CD14-positive monocyte (primary cell): ENCODE data around the gene HSBP1. TPM values are rescaled to one million over a fixed set of nuclear protein-coding genes. Genes with fewer than 3 reads are reported as not detected.

Experiments
- DNase-seq, 3 donors: peaks; one replicate each; pipeline ENCODE4 v3.0.0-alpha.2; 2011 to 2022
- H2AFZ ChIP-seq: 2 replicates; pipeline ENCODE4 v1.6.0; 2012; ENCODE audit warnings: mild to moderate bottlenecking, low read depth, low read length, inconsistent platforms; ENCODE audit not compliant: insufficient read depth, poor library complexity, severe bottlenecking
- H3K27ac ChIP-seq, 2 donors: 1 replicate in 1 of 2; 2 replicates in 1 of 2; pipeline ENCODE4 v1.5.1; 2012 to 2013; ENCODE audit warnings: low read length in 2 of 2, control low read depth in 1 of 2, inconsistent platforms in 1 of 2, low read depth in 1 of 2, mild to moderate bottlenecking in 1 of 2
- H3K27me3 ChIP-seq, 2 donors: one replicate each; pipeline versions ENCODE4 v1.6.0 to v1.6.1; 2011 to 2013; ENCODE audit warnings: low read length in 2 of 2; ENCODE audit not compliant: control insufficient read depth in 2 of 2, insufficient read depth in 2 of 2
- H3K36me3 ChIP-seq, 2 donors: replicated peaks in 1 of 2; 1 replicate in 1 of 2; 2 replicates in 1 of 2; pipeline versions ENCODE4 v1.5.1 to v1.6.1; 2012 to 2013; ENCODE audit warnings: low read length in 2 of 2, control low read depth in 1 of 2, inconsistent platforms in 1 of 2, mild to moderate bottlenecking in 1 of 2; ENCODE audit not compliant: insufficient read depth in 2 of 2, control insufficient read depth in 1 of 2
- H3K4me1 ChIP-seq, 2 donors: 1 replicate in 1 of 2; 2 replicates in 1 of 2; pipeline versions ENCODE4 v1.5.1 to v1.6.1; 2012 to 2013; ENCODE audit warnings: low read length in 2 of 2, control low read depth in 1 of 2, inconsistent platforms in 1 of 2, mild to moderate bottlenecking in 1 of 2, moderate library complexity in 1 of 2; ENCODE audit not compliant: insufficient read depth in 2 of 2, control insufficient read depth in 1 of 2
- H3K4me2 ChIP-seq: replicated peaks from 2 replicates; pipeline ENCODE3; 2012; ENCODE audit warnings: low read length, moderate library complexity, mild to moderate bottlenecking; ENCODE audit not compliant: poor library complexity, severe bottlenecking; ENCODE audit errors: extremely low read depth
- H3K4me3 ChIP-seq, 3 experiments: fragments of 200-600 bp in 1 of 3; sonication (generic) in 1 of 3; replicated peaks in 1 of 3; 1 replicate in 2 of 3; 2 replicates in 1 of 3; pipeline ENCODE4 v1.5.1; 2011 to 2013; ENCODE audit warnings: low read length in 3 of 3, mild to moderate bottlenecking in 3 of 3, control low read depth in 2 of 3, low read depth in 2 of 3, inconsistent platforms in 1 of 3, moderate library complexity in 1 of 3
- H3K79me2 ChIP-seq: 2 replicates; pipeline ENCODE4 v1.6.0; 2012; ENCODE audit warnings: mild to moderate bottlenecking, control low read depth, inconsistent platforms, low read length, moderate library complexity; ENCODE audit not compliant: insufficient read depth
- H3K9ac ChIP-seq: 2 replicates; pipeline ENCODE4 v1.6.0; 2017; ENCODE audit warnings: low read length, mild to moderate bottlenecking; ENCODE audit not compliant: insufficient read depth, poor library complexity, severe bottlenecking
- H3K9me3 ChIP-seq, 2 donors: replicated peaks in 1 of 2; 1 replicate in 1 of 2; 2 replicates in 1 of 2; pipeline versions ENCODE4 v1.5.1 to v1.6.1; 2012 to 2013; ENCODE audit warnings: low read length in 2 of 2, control low read depth in 1 of 2; ENCODE audit not compliant: control insufficient read depth in 1 of 2, insufficient read depth in 1 of 2
- H4K20me1 ChIP-seq: 2 replicates; pipeline ENCODE4 v1.6.0; 2012; ENCODE audit warnings: mild to moderate bottlenecking, low read length, control low read depth, moderate library complexity; ENCODE audit not compliant: insufficient read depth
- H3K27ac Mint-ChIP-seq, 7 donors: one replicate each; pipeline ENCODE4 v1.8.0; 2020; ENCODE audit warnings: mild to moderate bottlenecking in 7 of 7, mixed read lengths in 7 of 7, moderate library complexity in 6 of 7, inconsistent platforms in 2 of 7
- H3K27me3 Mint-ChIP-seq, 3 donors: one replicate each; pipeline ENCODE4 v1.8.0; 2021 to 2022; ENCODE audit warnings: low read depth in 3 of 3, mild to moderate bottlenecking in 3 of 3, mixed read lengths in 3 of 3, moderate library complexity in 3 of 3, inconsistent platforms in 1 of 3
- H3K36me3 Mint-ChIP-seq, 2 donors: one replicate each; pipeline ENCODE4 v1.8.0; 2020; ENCODE audit warnings: mixed read lengths in 2 of 2, inconsistent platforms in 1 of 2, mild to moderate bottlenecking in 1 of 2
- H3K4me1 Mint-ChIP-seq: one replicate; pipeline ENCODE4 v1.8.0; 2020; ENCODE audit warnings: mild to moderate bottlenecking, mixed read lengths
- H3K4me3 Mint-ChIP-seq, 2 donors: one replicate each; pipeline ENCODE4 v1.8.0; 2020; ENCODE audit warnings: mild to moderate bottlenecking in 2 of 2, mixed read lengths in 2 of 2, moderate library complexity in 1 of 2
- H3K9me3 Mint-ChIP-seq, 7 donors: one replicate each; pipeline ENCODE4 v1.8.0; 2020 to 2022; ENCODE audit warnings: mixed read lengths in 7 of 7, mild to moderate bottlenecking in 6 of 7, moderate library complexity in 6 of 7, inconsistent platforms in 2 of 7
- WGBS: methylation state at CpG from one replicate; pipeline ENCODE4 v1.1.5; 2013; ENCODE audit warnings: missing lambda C conversion rate; ENCODE audit not compliant: insufficient coverage; 5-methylcytosine and 5-hydroxymethylcytosine counted together
- intact Hi-C, 2 donors: fragments of 100-400 bp; cut with micrococcal nuclease; formaldehyde crosslinking; loops; one replicate each; pipeline versions ENCODE4 v1.15.0 to v1.15.1; 2023
- polyA plus RNA-seq, 3 donors: library from polyadenylated mRNA; depleted of rRNA in 1 of 3; unstranded in 2 of 3; stranded (reverse) in 1 of 3; fragments of 300-500 nt in 2 of 3; fragments of >200 nt in 1 of 3; fragmentation: Illumina TruSeq in 2 of 3; gene quantifications; 1 replicate in 2 of 3; 2 replicates in 1 of 3; pipeline ENCODE4 v1.2.3, GENCODE V29; 2012 to 2021
- TF ChIP-seq, protein P1 (sequence below): fragments of 200-600 bp; IDR thresholded peaks from one replicate; pipeline ENCODE4 v1.8.0; 2022; ENCODE audit warnings: antibody characterized with exemption, mild to moderate bottlenecking

The HSBP1 gene
- polyA plus RNA-seq, 3 donors, result 16.9 to 194 (median 178) TPM

DNA sequence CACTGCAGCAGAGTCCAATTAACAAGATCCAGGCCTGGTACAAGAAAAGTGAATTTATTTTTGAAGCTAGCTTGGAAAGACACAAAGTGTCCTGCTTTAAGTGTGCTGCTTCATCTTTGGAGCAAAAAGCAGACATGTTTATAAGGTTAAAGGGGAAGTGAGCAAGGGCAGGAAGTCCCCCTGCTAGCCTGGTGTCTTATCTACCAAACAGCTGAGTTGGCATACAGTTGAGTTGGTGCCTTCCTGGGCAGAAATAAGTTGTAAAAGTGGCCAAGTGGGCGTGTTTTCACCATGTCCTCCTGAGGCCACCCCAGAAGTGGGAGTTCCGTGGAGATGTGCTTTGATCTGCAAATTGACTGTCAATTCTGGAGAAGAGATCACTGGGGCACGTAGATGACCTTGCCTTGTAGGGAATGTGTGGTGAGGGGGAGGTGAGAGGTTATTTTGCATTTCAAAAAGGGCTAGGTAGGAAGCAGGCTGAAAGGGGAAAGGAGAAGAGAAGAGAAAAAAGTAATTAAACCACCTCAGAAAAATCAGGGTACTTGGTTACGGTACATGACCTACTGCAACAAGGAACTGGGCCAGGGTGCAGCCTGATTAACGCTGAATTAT is 38.3 kb upstream of the HSBP1 start:
- no peaks in the 10 kb centered on the region for H3K36me3 Mint-ChIP-seq
- Histone ChIP-seq H2AFZ (peak overlapping the region; percentile 4), H4K20me1 (no peaks in the 10 kb centered on the region), H3K4me3 (no peak overlapping the region), H3K36me3 (no peaks in the 10 kb centered on the region), H3K27me3 (no peaks in the 10 kb centered on the region), H3K27ac (no peak overlapping the region), H3K4me1 (peaks cover 0 to 12% of the 10 kb centered on the region in 2 donors), H3K4me2 (no peak overlapping the region), H3K9ac (no peak overlapping the region), H3K79me2 (no peaks in the 10 kb centered on the region), H3K9me3 (no peaks in the 10 kb centered on the region)
- peak in 2 of 3 donors; percentile 24 to 70 for DNase-seq
- TF ChIP-seq, protein P1, sequence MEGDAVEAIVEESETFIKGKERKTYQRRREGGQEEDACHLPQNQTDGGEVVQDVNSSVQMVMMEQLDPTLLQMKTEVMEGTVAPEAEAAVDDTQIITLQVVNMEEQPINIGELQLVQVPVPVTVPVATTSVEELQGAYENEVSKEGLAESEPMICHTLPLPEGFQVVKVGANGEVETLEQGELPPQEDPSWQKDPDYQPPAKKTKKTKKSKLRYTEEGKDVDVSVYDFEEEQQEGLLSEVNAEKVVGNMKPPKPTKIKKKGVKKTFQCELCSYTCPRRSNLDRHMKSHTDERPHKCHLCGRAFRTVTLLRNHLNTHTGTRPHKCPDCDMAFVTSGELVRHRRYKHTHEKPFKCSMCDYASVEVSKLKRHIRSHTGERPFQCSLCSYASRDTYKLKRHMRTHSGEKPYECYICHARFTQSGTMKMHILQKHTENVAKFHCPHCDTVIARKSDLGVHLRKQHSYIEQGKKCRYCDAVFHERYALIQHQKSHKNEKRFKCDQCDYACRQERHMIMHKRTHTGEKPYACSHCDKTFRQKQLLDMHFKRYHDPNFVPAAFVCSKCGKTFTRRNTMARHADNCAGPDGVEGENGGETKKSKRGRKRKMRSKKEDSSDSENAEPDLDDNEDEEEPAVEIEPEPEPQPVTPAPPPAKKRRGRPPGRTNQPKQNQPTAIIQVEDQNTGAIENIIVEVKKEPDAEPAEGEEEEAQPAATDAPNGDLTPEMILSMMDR, result no peak
- peaks cover 0 to 5% (median 4%) of the 10 kb centered on the region in 7 donors for H3K9me3 Mint-ChIP-seq
- H3K27ac Mint-ChIP-seq, result peak overlapping the region in 5 of 7 donors; percentile 26 to 82 (median 64)
- H3K4me3 Mint-ChIP-seq, result peak overlapping the region in 1 of 2 donors; percentile 71
- H3K4me1 Mint-ChIP-seq, result peaks cover 20% of the 10 kb centered on the region
- 58% methylated on average over 4 of the region's 5 CpGs for WGBS
- peaks cover 0 to 6% (median 3%) of the 10 kb centered on the region in 3 donors for H3K27me3 Mint-ChIP-seq
- intact Hi-C loops, result no loop called here

GRCh38 chr16:83771306-83771942 is 36.4 kb upstream of the HSBP1 start:
- H3K27ac ChIP-seq, result no peak overlapping the region
- H3K4me1 ChIP-seq, result peaks cover 0 to 12% of the 10 kb centered on the region in 2 donors
- TF ChIP-seq, protein P1, result no peak
- H3K9me3 Mint-ChIP-seq, result peaks cover 0 to 5% (median 4%) of the 10 kb centered on the region in 7 donors
- no peak overlapping the region for H3K9ac ChIP-seq
- 74% methylated on average over 4 of the region's 5 CpGs for WGBS
- H3K36me3 Mint-ChIP-seq, result no peaks in the 10 kb centered on the region
- H3K4me3 ChIP-seq, result no peak overlapping the region
- peaks cover 0 to 3% of the 10 kb centered on the region in 2 donors for H3K27me3 ChIP-seq
- H2AFZ ChIP-seq, result no peak overlapping the region
- H3K4me3 Mint-ChIP-seq, result no peak overlapping the region
- H4K20me1 ChIP-seq, result no peaks in the 10 kb centered on the region
- no peak overlapping the region for H3K27ac Mint-ChIP-seq
- no peaks in the 10 kb centered on the region for H3K9me3 ChIP-seq
- H3K4me1 Mint-ChIP-seq, result peaks cover 21% of the 10 kb centered on the region
- no peaks in the 10 kb centered on the region for H3K79me2 ChIP-seq
- DNase-seq, result no peak
- H3K36me3 ChIP-seq, result no peaks in the 10 kb centered on the region
- H3K27me3 Mint-ChIP-seq, result peaks cover 5 to 8% (median 6%) of the 10 kb centered on the region in 3 donors
- H3K4me2 ChIP-seq, result no peak overlapping the region
- intact Hi-C loops, result no loop called here
